ENCODE measurements around the gene PTPRN2. TPM values are rescaled to one million over a fixed set of nuclear protein-coding genes. Genes with fewer than 3 reads are reported as not detected.

Gene PTPRN2
- total and polyA plus RNA-seq, 2 of the 8 experiments (the other 6 are each of a cell fraction or from before 2014, with no cell fraction given) = 2.6 to 4.5 TPM

GRCh38 chr7:158321936-158322615 lies 265.5 kb downstream of the PTPRN2 start (continued):
- TF ChIP-seq USF2 (IDR thresholded peaks at IDR 0.05; ENCODE audit: low read length) (no peak), TAF1 (IDR thresholded peaks at IDR 0.05; ENCODE audit: low read depth, low read length) (no peak)

All from H1 (cell line).